Measurements from ENCODE around the gene SOCS2.

DNA sequence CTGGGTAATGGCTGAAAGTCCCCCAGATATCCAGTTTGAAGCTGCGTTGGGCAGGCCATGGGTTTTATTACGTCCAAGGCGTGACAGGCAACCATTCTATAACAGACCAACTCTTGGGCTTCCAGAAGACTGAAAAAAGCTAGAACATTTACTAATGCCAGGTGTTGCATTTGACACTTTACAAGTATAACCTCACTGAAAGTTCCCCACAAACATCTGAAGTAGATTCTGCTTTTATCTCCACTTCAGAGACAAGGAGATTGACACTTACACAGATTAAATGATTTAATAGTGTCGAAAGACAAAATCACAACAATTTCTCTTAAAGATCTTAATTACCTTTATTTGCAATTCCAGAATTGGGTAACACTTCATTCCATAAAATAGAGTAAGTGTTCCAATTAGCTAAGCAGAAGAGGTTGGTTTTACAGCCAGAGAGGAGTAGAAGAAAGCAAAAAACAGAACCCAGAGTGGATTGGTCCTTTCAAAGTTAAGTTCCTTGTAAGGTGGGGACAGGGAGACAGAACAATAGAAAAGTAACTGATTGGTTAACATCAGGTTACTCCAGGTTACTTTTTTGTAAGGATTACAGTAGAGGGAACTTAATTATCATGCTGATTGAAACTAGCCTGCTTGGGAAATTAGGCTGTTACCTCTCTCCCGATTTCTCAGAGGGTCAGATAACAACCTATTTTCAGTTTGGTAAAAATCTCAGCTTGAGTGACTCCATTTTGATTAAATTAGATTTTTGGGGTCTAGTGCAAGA lies 11.3 kb downstream of the SOCS2 start:
- TF ChIP-seq EP300 (IDR thresholded peaks at IDR 0.05) = no peak
- TF ChIP-seq, protein P1, sequence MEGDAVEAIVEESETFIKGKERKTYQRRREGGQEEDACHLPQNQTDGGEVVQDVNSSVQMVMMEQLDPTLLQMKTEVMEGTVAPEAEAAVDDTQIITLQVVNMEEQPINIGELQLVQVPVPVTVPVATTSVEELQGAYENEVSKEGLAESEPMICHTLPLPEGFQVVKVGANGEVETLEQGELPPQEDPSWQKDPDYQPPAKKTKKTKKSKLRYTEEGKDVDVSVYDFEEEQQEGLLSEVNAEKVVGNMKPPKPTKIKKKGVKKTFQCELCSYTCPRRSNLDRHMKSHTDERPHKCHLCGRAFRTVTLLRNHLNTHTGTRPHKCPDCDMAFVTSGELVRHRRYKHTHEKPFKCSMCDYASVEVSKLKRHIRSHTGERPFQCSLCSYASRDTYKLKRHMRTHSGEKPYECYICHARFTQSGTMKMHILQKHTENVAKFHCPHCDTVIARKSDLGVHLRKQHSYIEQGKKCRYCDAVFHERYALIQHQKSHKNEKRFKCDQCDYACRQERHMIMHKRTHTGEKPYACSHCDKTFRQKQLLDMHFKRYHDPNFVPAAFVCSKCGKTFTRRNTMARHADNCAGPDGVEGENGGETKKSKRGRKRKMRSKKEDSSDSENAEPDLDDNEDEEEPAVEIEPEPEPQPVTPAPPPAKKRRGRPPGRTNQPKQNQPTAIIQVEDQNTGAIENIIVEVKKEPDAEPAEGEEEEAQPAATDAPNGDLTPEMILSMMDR (IDR thresholded peaks at IDR 0.05) = no peak
